ENCODE measurements around the gene NOTCH4. TPM values are rescaled to one million over a fixed set of nuclear protein-coding genes. Genes with fewer than 3 reads are reported as not detected.
"Not testable (repeated sequence)": the region's sequence is repeated elsewhere in the genome, so short reads cannot be mapped to it uniquely, and the experiment has no call there.

The NOTCH4 gene
- total RNA-seq (2014; rRNA removed; shearing (Covaris generic)), result 0.38 and 0.65 TPM in 2 replicates
- polyA plus RNA-seq (2016; fragmentation: Nextera tagmentation; extraction: Ambion mirVana), result 1.2 TPM in 2 replicates

GRCh38 chr6:32223258-32224235 lies at the start of gene NOTCH4:
NOTCH4 (minus strand) TSS chr6:32224067; CDS start chr6:32223928, 139 bp downstream.
- DNase-seq, result no peak
- 56 to 57% methylated on average over 17 to 20 of the region's 20 CpGs for WGBS, 2 experiments (ENCODE audit: low coverage in 1 of 2, low lambda C conversion rate in 2 of 2, missing lambda C conversion rate in 2 of 2)
- no peaks in the 10 kb centered on the region for H3K27me3 ChIP-seq (replicated peaks; ENCODE audit: insufficient read depth)

GRCh38 chr6:32271429-32271828 lies 47.6 kb upstream of the NOTCH4 start:
- Histone ChIP-seq H3K9me3 (ENCODE audit: low read depth) (no peaks in the 10 kb centered on the region), H3K4me1 (ENCODE audit: insufficient read depth) (no peaks in the 10 kb centered on the region), H3F3A (ENCODE audit: insufficient read depth) (no peaks in the 10 kb centered on the region), H3K9ac (no peak overlapping the region), H3K27me3 (replicated peaks; ENCODE audit: insufficient read depth) (no peaks in the 10 kb centered on the region), H3K9me2 (ENCODE audit: insufficient read depth) (no peaks in the 10 kb centered on the region), H3K79me2 (ENCODE audit: insufficient read depth) (no peaks in the 10 kb centered on the region), H3K4me2 (ENCODE audit: unreplicated experiment) (no peak overlapping the region), H4K20me1 (ENCODE audit: insufficient read depth) (no peaks in the 10 kb centered on the region), H3K36me3 (ENCODE audit: low read depth) (no peaks in the 10 kb centered on the region), H2AFZ (no peak overlapping the region), H3K4me3 (no peak overlapping the region), H3K27ac (no peak overlapping the region)
- in situ Hi-C loops (cut with MboI), result no loop called here
- TF ChIP-seq EZH2 (IDR thresholded peaks at IDR 0.05; ENCODE audit: insufficient read depth, poor library complexity, severe bottlenecking) (no peak), EZH2phosphoT487 (IDR thresholded peaks at IDR 0.05; ENCODE audit: insufficient read depth, low read depth) (no peak)
- 89 to 93% methylated on average over 1 of the region's 1 CpG for WGBS, 2 experiments (ENCODE audit: low coverage in 1 of 2, low lambda C conversion rate in 2 of 2, missing lambda C conversion rate in 2 of 2)
- no peak for DNase-seq

More at GRCh38 chr6:32223258-32224235, at the start of gene NOTCH4:
- Histone ChIP-seq H3K4me2 (ENCODE audit: unreplicated experiment) (no peak within 1 kb of the TSS), H3K79me2 (ENCODE audit: insufficient read depth) (no peaks in the 10 kb centered on the region), H3K4me3 (no peak within 1 kb of the TSS), H2AFZ (no peak within 1 kb of the TSS), H3K4me1 (ENCODE audit: insufficient read depth) (no peaks in the 10 kb centered on the region), H3F3A (ENCODE audit: insufficient read depth) (no peaks in the 10 kb centered on the region), H3K9me3 (ENCODE audit: low read depth) (no peaks in the 10 kb centered on the region), H4K20me1 (ENCODE audit: insufficient read depth) (no peaks in the 10 kb centered on the region), H3K27ac (no peak within 1 kb of the TSS), H3K36me3 (ENCODE audit: low read depth) (no peaks in the 10 kb centered on the region), H3K9ac (no peak within 1 kb of the TSS), H3K9me2 (ENCODE audit: insufficient read depth) (no peaks in the 10 kb centered on the region)
- TF ChIP-seq EZH2phosphoT487 (IDR thresholded peaks at IDR 0.05; ENCODE audit: insufficient read depth, low read depth), result no peak
- TF ChIP-seq EZH2 (IDR thresholded peaks at IDR 0.05; ENCODE audit: insufficient read depth, poor library complexity, severe bottlenecking), result no peak
- in situ Hi-C loops (cut with MboI), result no loop called here

DNA sequence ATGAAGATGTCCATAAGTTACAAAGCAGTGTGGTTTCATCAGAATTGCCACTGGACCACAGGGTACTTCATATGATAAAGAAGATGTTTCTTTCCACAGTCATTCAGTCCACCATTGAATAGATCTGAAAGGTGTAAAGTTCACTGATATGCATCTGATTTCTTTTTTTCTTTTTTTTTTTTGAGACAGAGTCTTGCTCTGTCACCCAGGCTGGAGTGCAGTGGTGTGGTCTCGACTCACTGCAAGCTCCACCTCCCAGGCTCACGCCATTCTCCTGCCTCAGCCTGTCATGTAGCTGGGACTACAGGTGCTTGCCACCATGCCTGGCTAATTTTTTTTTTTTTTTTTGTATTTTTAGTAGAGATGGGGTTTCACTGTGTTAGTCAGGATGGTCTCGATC lies 44.6 kb upstream of the NOTCH4 start:
- H3K36me3 ChIP-seq (ENCODE audit: low read depth); H3K4me3 ChIP-seq; H3K9me3 ChIP-seq (ENCODE audit: low read depth); H3K4me1 ChIP-seq (ENCODE audit: insufficient read depth); H3F3A ChIP-seq (ENCODE audit: insufficient read depth); H3K9me2 ChIP-seq (ENCODE audit: insufficient read depth); in situ Hi-C loops (cut with MboI); H3K4me2 ChIP-seq (ENCODE audit: unreplicated experiment); DNase-seq; H2AFZ ChIP-seq; H3K9ac ChIP-seq; H3K27me3 ChIP-seq (replicated peaks; ENCODE audit: insufficient read depth); H3K79me2 ChIP-seq (ENCODE audit: insufficient read depth); H3K27ac ChIP-seq; H4K20me1 ChIP-seq (ENCODE audit: insufficient read depth): not testable (repeated sequence)
- WGBS, 2 experiments (ENCODE audit: low coverage in 1 of 2, low lambda C conversion rate in 2 of 2, missing lambda C conversion rate in 2 of 2), result 67 to 76% methylated on average over 3 of the region's 3 CpGs

GRCh38 chr6:32267035-32267434 lies 43.2 kb upstream of the NOTCH4 start:
- Histone ChIP-seq H3K4me3 (no peak overlapping the region), H3K27ac (no peak overlapping the region), H3K9ac (no peak overlapping the region), H3K9me2 (ENCODE audit: insufficient read depth) (no peaks in the 10 kb centered on the region), H3K79me2 (ENCODE audit: insufficient read depth) (no peaks in the 10 kb centered on the region), H3K9me3 (ENCODE audit: low read depth) (no peaks in the 10 kb centered on the region), H2AFZ (no peak overlapping the region), H3K27me3 (replicated peaks; ENCODE audit: insufficient read depth) (no peaks in the 10 kb centered on the region), H4K20me1 (ENCODE audit: insufficient read depth) (no peaks in the 10 kb centered on the region), H3F3A (ENCODE audit: insufficient read depth) (no peaks in the 10 kb centered on the region), H3K4me2 (ENCODE audit: unreplicated experiment) (no peak overlapping the region), H3K36me3 (ENCODE audit: low read depth) (no peaks in the 10 kb centered on the region), H3K4me1 (ENCODE audit: insufficient read depth) (no peaks in the 10 kb centered on the region)
- no peak for TF ChIP-seq EZH2phosphoT487 (IDR thresholded peaks at IDR 0.05; ENCODE audit: insufficient read depth, low read depth)
- TF ChIP-seq EZH2 (IDR thresholded peaks at IDR 0.05; ENCODE audit: insufficient read depth, poor library complexity, severe bottlenecking), result no peak
- in situ Hi-C loops (cut with MboI), result no loop called here
- no peak for DNase-seq

DNA sequence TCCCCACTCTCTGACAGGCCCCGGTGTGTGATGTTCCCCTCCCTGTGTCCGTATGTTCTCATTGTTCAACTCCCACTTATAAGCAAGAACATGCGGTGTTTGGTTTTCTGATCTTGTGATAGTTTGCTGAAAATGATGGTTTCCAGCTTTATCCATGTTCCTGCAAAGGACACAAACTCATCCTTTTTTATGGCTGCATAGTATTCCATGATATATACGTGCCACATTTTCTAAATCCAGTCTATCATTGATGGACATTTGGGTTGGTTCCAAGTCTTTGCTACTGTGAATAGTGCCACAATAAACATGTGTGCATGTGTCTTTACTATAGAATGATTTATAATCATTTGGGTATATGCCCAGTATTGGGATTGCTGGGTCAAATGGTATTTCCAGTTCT lies 33.4 kb upstream of the NOTCH4 start:
- H4K20me1 ChIP-seq (ENCODE audit: insufficient read depth); DNase-seq; H2AFZ ChIP-seq; H3K4me1 ChIP-seq (ENCODE audit: insufficient read depth); H3K4me2 ChIP-seq (ENCODE audit: unreplicated experiment); H3K79me2 ChIP-seq (ENCODE audit: insufficient read depth); H3K27ac ChIP-seq; H3K36me3 ChIP-seq (ENCODE audit: low read depth); H3K4me3 ChIP-seq; in situ Hi-C loops (cut with MboI); H3K9me3 ChIP-seq (ENCODE audit: low read depth); H3K9me2 ChIP-seq (ENCODE audit: insufficient read depth); H3K9ac ChIP-seq; H3K27me3 ChIP-seq (replicated peaks; ENCODE audit: insufficient read depth): not testable (repeated sequence)
- WGBS, 2 experiments (ENCODE audit: low coverage in 1 of 2, low lambda C conversion rate in 2 of 2, missing lambda C conversion rate in 2 of 2), result 93 to 99% methylated on average over 4 of the region's 4 CpGs
- H3F3A ChIP-seq (ENCODE audit: insufficient read depth), result 0 out of 2 replicates have a peak, but pooled peaks cover 12% of the 10 kb centered on the region
